Small intestine (tissue), 7 donors: Measurements from ENCODE around the gene UNC13D. TPM values are rescaled to one million over a fixed set of nuclear protein-coding genes. Genes with fewer than 3 reads are reported as not detected.

Experiments
- DNase-seq, 2 donors: peaks; one replicate each; pipeline versions ENCODE4 v3.0.0 to v3.0.0-alpha.2; 2013
- FAIRE-seq: peaks from 2 replicates; lab custom pipeline; 2012; peaks lifted over from hg19 to GRCh38; lab: Jason Lieb, UNC
- H3K27ac ChIP-seq, 3 donors: one replicate each; pipeline ENCODE4 v1.5.1; 2013; ENCODE audit warnings: low read length in 2 of 3, mild to moderate bottlenecking in 2 of 3, control low read depth in 1 of 3, inconsistent platforms in 1 of 3, low read depth in 1 of 3, moderate library complexity in 1 of 3
- H3K27me3 ChIP-seq, 3 donors: one replicate each; pipeline ENCODE4 v1.6.1; 2013; ENCODE audit warnings: low read length in 3 of 3, inconsistent platforms in 1 of 3; ENCODE audit not compliant: control insufficient read depth in 3 of 3, insufficient read depth in 3 of 3
- H3K36me3 ChIP-seq, 3 donors: one replicate each; pipeline ENCODE4 v1.6.1; 2013; ENCODE audit warnings: low read length in 3 of 3, inconsistent platforms in 1 of 3, low read depth in 1 of 3, mild to moderate bottlenecking in 1 of 3, moderate library complexity in 1 of 3; ENCODE audit not compliant: control insufficient read depth in 3 of 3, insufficient read depth in 2 of 3
- H3K4me1 ChIP-seq, 3 donors: one replicate each; pipeline ENCODE4 v1.6.1; 2013; ENCODE audit warnings: low read length in 2 of 3, inconsistent platforms in 1 of 3, low read depth in 1 of 3, mild to moderate bottlenecking in 1 of 3, moderate library complexity in 1 of 3; ENCODE audit not compliant: control insufficient read depth in 3 of 3, insufficient read depth in 2 of 3
- H3K4me3 ChIP-seq, 3 donors: one replicate each; pipeline ENCODE4 v1.5.1; 2013; ENCODE audit warnings: low read length in 3 of 3, control low read depth in 1 of 3, inconsistent platforms in 1 of 3, low read depth in 1 of 3, mild to moderate bottlenecking in 1 of 3, moderate library complexity in 1 of 3
- H3K9me3 ChIP-seq, 2 donors: one replicate each; pipeline ENCODE4 v1.6.1; 2013; ENCODE audit warnings: low read depth in 1 of 2, low read length in 1 of 2; ENCODE audit not compliant: control insufficient read depth in 2 of 2, insufficient read depth in 1 of 2
- WGBS, 3 donors: extraction: QIAGEN DNeasy Blood & Tissue Kit; methylation state at CpG; one replicate each; pipeline ENCODE4 v1.1.7; 2013; 5-methylcytosine and 5-hydroxymethylcytosine counted together
- polyA plus RNA-seq, 4 donors: library from polyadenylated mRNA; stranded (reverse) in 3 of 4; unstranded in 1 of 4; fragments of 200-250 nt in 3 of 4; fragments of 120-200 nt in 1 of 4; gene quantifications; one replicate each; pipeline versions ENCODE4 v1.2.1 to v1.2.3, GENCODE V29; 2013
- donor health status: healthy with polysubstance abuse.
- donor health status: control.
- donor health status: control.
- donor health status: Bipolar disorder and iron deficiency.
- donor health status: healthy.

UNC13D gene
- polyA plus RNA-seq, 4 donors = 8.1 to 40.3 (median 12.6) TPM

GRCh38 chr17:75808905-75809621 is 35.1 kb downstream of the UNC13D start:
- no peak for FAIRE-seq
- Histone ChIP-seq H3K4me1 (no peaks in the 10 kb centered on the region), H3K4me3 (no peak overlapping the region), H3K36me3 (peaks cover 3 to 75% (median 9%) of the 10 kb centered on the region in 3 donors), H3K27ac (peak overlapping the region in 1 of 3 donors; percentile 21), H3K9me3 (no peaks in the 10 kb centered on the region), H3K27me3 (no peaks in the 10 kb centered on the region)
- DNase-seq = no peak
- WGBS, 3 donors = 80 to 88% (median 81%) methylated on average over 13 to 18 of the region's 18 CpGs

DNA sequence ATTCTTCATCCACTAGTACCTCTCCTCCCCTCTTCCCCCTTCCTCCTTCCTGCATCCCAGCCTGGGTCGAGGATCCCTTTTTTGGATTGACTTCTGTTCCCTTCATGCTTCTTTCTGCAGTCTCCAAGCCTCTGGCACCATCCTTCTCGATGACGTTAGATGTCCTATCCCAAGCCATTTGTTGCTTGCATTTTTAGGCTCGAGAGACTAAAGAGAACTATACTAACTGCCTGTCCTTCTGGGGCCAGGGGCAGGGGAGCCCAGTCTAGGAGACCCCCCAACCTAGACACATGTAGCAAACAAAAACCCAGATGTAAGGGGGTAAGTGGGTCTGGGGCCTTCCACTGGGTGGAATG is 35.7 kb downstream of the UNC13D start:
- DNase-seq = no peak
- 75 to 88% (median 79%) methylated on average over 4 of the region's 4 CpGs for WGBS, 3 donors
- no peak overlapping the region for H3K27ac ChIP-seq

DNA sequence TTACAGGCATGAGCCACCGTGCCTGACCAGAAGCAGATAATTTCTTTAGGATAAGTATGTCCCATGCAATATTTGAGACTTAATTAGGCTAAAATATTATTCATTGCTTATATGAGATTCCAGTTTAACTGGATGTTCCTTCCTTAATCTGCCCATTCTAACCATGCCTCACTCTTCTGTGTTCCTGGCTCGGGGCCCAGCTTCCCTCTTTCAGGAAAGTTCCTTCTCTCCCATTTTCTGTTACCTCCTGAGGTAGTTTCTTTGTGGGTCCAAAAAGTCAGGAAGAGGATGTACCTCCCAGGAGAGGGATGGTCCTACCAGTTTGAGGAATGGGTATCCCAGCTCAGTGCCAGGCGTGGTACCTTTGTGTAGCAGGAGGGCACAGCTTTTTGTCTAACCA is 36.3 kb downstream of the UNC13D start:
- no peaks in the 10 kb centered on the region for H3K9me3 ChIP-seq
- no peak for DNase-seq
- no peak overlapping the region for H3K27ac ChIP-seq
- no peaks in the 10 kb centered on the region for H3K4me1 ChIP-seq
- WGBS, 3 donors = 89 to 97% (median 93%) methylated on average over 3 of the region's 3 CpGs
- no peak overlapping the region for H3K4me3 ChIP-seq
- H3K36me3 ChIP-seq = peaks cover 3 to 63% (median 9%) of the 10 kb centered on the region in 3 donors
- no peak for FAIRE-seq
- no peaks in the 10 kb centered on the region for H3K27me3 ChIP-seq

More for the DNA sequence above, 35.7 kb downstream of the UNC13D start:
- Histone ChIP-seq H3K9me3 (no peaks in the 10 kb centered on the region), H3K4me3 (no peak overlapping the region), H3K27me3 (no peaks in the 10 kb centered on the region), H3K36me3 (peaks cover 3 to 70% (median 9%) of the 10 kb centered on the region in 3 donors), H3K4me1 (no peaks in the 10 kb centered on the region)
- no peak for FAIRE-seq

DNA sequence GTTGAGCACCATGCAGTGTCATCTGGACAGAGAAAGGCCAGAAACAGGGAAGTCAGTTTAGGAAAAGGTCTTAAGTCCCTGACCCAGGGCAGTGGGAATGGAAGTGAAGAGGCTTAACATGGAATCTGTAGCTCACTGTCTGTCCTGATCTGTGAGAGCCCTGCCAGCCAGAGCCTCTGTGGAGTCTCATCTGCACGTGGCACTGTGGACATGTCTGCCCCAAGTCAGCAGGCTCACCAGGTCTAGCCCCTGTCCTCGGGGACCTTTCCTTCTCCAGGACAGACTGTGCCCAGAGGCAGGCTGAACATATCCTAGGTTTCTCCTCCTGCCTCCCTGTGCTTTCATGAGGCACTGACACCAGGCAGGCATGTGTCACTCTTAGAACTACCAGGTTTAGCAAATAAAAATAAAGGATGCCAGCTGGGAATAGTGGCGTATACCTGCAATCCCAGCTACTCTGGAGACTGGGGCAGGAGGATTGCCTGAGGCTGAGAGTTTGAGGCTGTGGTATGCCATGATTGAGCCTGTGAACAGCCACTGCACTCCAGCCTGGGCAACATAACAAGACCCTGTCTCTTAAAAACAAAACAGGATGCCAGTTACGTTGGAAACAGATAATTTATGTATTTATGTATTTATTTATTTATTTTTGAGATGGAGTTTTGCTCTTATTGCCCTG is 37.2 kb downstream of the UNC13D start:
- H3K4me3 ChIP-seq = no peak overlapping the region
- no peaks in the 10 kb centered on the region for H3K27me3 ChIP-seq
- H3K27ac ChIP-seq = no peak overlapping the region
- H3K36me3 ChIP-seq = peaks cover 3 to 60% (median 9%) of the 10 kb centered on the region in 3 donors
- no peaks in the 10 kb centered on the region for H3K9me3 ChIP-seq
- no peaks in the 10 kb centered on the region for H3K4me1 ChIP-seq
- 91 to 93% (median 91%) methylated on average over 4 of the region's 4 CpGs for WGBS, 3 donors
- DNase-seq = no peak
- no peak for FAIRE-seq

GRCh38 chr17:75803883-75804282 is 40.3 kb downstream of the UNC13D start:
- DNase-seq = no peak
- Histone ChIP-seq H3K9me3 (no peaks in the 10 kb centered on the region), H3K27ac (no peak overlapping the region), H3K27me3 (no peaks in the 10 kb centered on the region), H3K4me1 (no peaks in the 10 kb centered on the region), H3K36me3 (peaks cover 2 to 52% (median 5%) of the 10 kb centered on the region in 3 donors), H3K4me3 (no peak overlapping the region)
- 89 to 94% (median 93%) methylated on average over 1 of the region's 1 CpG for WGBS, 3 donors
- FAIRE-seq = no peak

DNA sequence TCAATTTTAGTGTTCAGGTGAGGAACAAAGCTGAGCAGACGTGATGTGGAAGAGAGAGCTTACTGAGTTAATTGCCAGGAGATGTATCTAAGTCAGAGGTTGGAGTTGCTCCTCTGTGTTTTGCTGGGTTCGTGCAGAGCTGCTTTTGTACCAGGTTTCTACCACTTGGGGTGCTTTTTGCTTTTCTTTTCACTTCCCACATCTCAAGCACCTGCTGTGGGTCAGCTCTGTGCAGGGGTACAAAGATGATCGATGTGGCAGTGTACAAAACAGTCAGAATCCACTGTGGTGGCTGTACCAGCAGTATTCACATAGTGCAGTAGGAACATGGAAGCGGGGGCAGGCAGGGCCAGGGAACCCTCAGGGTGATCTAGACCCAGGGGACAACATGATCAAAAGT is 44.8 kb downstream of the UNC13D start:
- no peak for FAIRE-seq
- peaks cover 5 to 61% (median 5%) of the 10 kb centered on the region in 3 donors for H3K36me3 ChIP-seq

GRCh38 chr17:75795820-75796607 is 48.2 kb downstream of the UNC13D start:
- FAIRE-seq (no peak), DNase-seq (no peak)
- 83 to 91% (median 90%) methylated on average over 8 of the region's 8 CpGs for WGBS, 3 donors
- Histone ChIP-seq H3K4me3 (no peak overlapping the region), H3K27me3 (no peaks in the 10 kb centered on the region), H3K9me3 (no peaks in the 10 kb centered on the region), H3K27ac (no peak overlapping the region), H3K4me1 (no peaks in the 10 kb centered on the region), H3K36me3 (peaks cover 5 to 53% (median 6%) of the 10 kb centered on the region in 3 donors)

More for the DNA sequence above, 44.8 kb downstream of the UNC13D start:
- Histone ChIP-seq H3K4me3 (no peak overlapping the region), H3K4me1 (no peaks in the 10 kb centered on the region), H3K9me3 (no peaks in the 10 kb centered on the region), H3K27me3 (no peaks in the 10 kb centered on the region), H3K27ac (no peak overlapping the region)
- WGBS, 3 donors = 80 to 87% (median 86%) methylated on average over 4 of the region's 4 CpGs
- no peak for DNase-seq

- H3K4me1 ChIP-seq = no peaks in the 10 kb centered on the region
- peaks cover 2 to 43% (median 5%) of the 10 kb centered on the region in 3 donors for H3K36me3 ChIP-seq
- H3K27ac ChIP-seq = no peak overlapping the region
- H3K9me3 ChIP-seq = no peaks in the 10 kb centered on the region
- no peak overlapping the region for H3K4me3 ChIP-seq
- no peaks in the 10 kb centered on the region for H3K27me3 ChIP-seq
- no peak for DNase-seq
- FAIRE-seq = no peak
- 51 to 68% (median 63%) methylated on average over 1 of the region's 1 CpG for WGBS, 3 donors
Measured at GRCh38 chr17:75793460-75793859, 50.7 kb downstream of the UNC13D start.
